Measurements from ENCODE around the gene LMBRD1.
"Not testable (repeated sequence)": the region's sequence is repeated elsewhere in the genome, so short reads cannot be mapped to it uniquely, and the experiment has no call there.

LMBRD1 gene

GRCh38 chr6:69796642-69797390 is at the start of gene LMBRD1:
Gene LMBRD1, minus strand, starts transcription at chr6:69797010. Its CDS starts 129 bp downstream, at chr6:69796881.
- Histone ChIP-seq H3K27ac (peak within 1 kb of the TSS; percentile 68 to 97 (median 93)), H3K4me3 (peak within 1 kb of the TSS; percentile 60 to 94 (median 78))

GRCh38 chr6:69846312-69846711 is 49.5 kb upstream of the LMBRD1 start:
- no peak overlapping the region for H3K4me3 ChIP-seq
- no peak overlapping the region for H3K27ac ChIP-seq

- H3K27ac ChIP-seq, result no peak overlapping the region
- H3K4me3 ChIP-seq, result no peak overlapping the region
Observed at GRCh38 chr6:69843189-69843588, 46.4 kb upstream of the LMBRD1 start.

GRCh38 chr6:69841862-69842261 is 45.1 kb upstream of the LMBRD1 start:
- no peak overlapping the region for H3K27ac ChIP-seq
- no peak overlapping the region for H3K4me3 ChIP-seq

- H3K27ac ChIP-seq, result no peak overlapping the region
- H3K4me3 ChIP-seq, result no peak overlapping the region
Observed at GRCh38 chr6:69835414-69836179, 38.8 kb upstream of the LMBRD1 start.

GRCh38 chr6:69832558-69832957 is 35.7 kb upstream of the LMBRD1 start:
- H3K4me3 ChIP-seq, result no peak overlapping the region

GRCh38 chr6:69827276-69827893 is 30.6 kb upstream of the LMBRD1 start:
- Histone ChIP-seq H3K27ac (no peak overlapping the region), H3K4me3 (no peak overlapping the region)

More at GRCh38 chr6:69832558-69832957, 35.7 kb upstream of the LMBRD1 start:
- no peak overlapping the region for H3K27ac ChIP-seq

- no peak overlapping the region for H3K4me3 ChIP-seq
- H3K27ac ChIP-seq, result no peak overlapping the region
Observed at GRCh38 chr6:69825904-69826303, 29.1 kb upstream of the LMBRD1 start.

- not testable (repeated sequence) for H3K27ac ChIP-seq, H3K4me3 ChIP-seq
Observed at GRCh38 chr6:69824355-69824754, 27.5 kb upstream of the LMBRD1 start.

GRCh38 chr6:69820438-69820837 is 23.6 kb upstream of the LMBRD1 start:
- no peak overlapping the region for H3K4me3 ChIP-seq
- no peak overlapping the region for H3K27ac ChIP-seq

GRCh38 chr6:69820018-69820417 is 23.2 kb upstream of the LMBRD1 start:
- no peak overlapping the region for H3K4me3 ChIP-seq
- no peak overlapping the region for H3K27ac ChIP-seq

- H3K27ac ChIP-seq, result no peak overlapping the region
Observed at GRCh38 chr6:69819138-69819537, 22.3 kb upstream of the LMBRD1 start.

GRCh38 chr6:69818223-69818930 is 21.6 kb upstream of the LMBRD1 start:
- Histone ChIP-seq H3K4me3 (no peak overlapping the region), H3K27ac (no peak overlapping the region)

More at GRCh38 chr6:69819138-69819537, 22.3 kb upstream of the LMBRD1 start:
- no peak overlapping the region for H3K4me3 ChIP-seq

GRCh38 chr6:69817358-69817757 is 20.5 kb upstream of the LMBRD1 start:
- no peak overlapping the region for H3K27ac ChIP-seq
- no peak overlapping the region for H3K4me3 ChIP-seq

- Histone ChIP-seq H3K4me3 (no peak overlapping the region), H3K27ac (peak overlapping the region in 2 of 21 experiments; percentile 55 to 57)
Observed at GRCh38 chr6:69816569-69816968, 19.8 kb upstream of the LMBRD1 start.

- Histone ChIP-seq H3K4me3 (no peak overlapping the region), H3K27ac (peak overlapping the region in 3 of 21 experiments; percentile 19 to 57 (median 55))
Observed at GRCh38 chr6:69816026-69816425, 19.2 kb upstream of the LMBRD1 start.

GRCh38 chr6:69813508-69813907 is 16.7 kb upstream of the LMBRD1 start:
- no peak overlapping the region for H3K4me3 ChIP-seq
- peak overlapping the region in 6 of 21 experiments; percentile 22 to 73 (median 48) for H3K27ac ChIP-seq

- Histone ChIP-seq H3K27ac (peak overlapping the region in 6 of 21 experiments; percentile 15 to 73 (median 28)), H3K4me3 (no peak overlapping the region)
Observed at GRCh38 chr6:69812746-69813427, 16.1 kb upstream of the LMBRD1 start.

GRCh38 chr6:69802995-69803394 is 6.2 kb upstream of the LMBRD1 start:
- H3K4me3 ChIP-seq, result no peak overlapping the region
- no peak overlapping the region for H3K27ac ChIP-seq

Data from skin epidermis (tissue), 12 donors.